Erythroblast (primary cell): ENCODE data around the gene MRPL44.

Experiments
- DNase-seq, 2 experiments: peaks; one replicate each; lab custom pipeline; 2025; lab: John Stamatoyannopoulos, UW
- GATA1 ChIP-seq: IDR thresholded peaks from 2 replicates; pipeline ENCODE4 v1.6.1; 2011; ENCODE audit warnings: low read depth, mild to moderate bottlenecking, control low read depth, low read length, moderate library complexity
- POLR2A ChIP-seq: IDR thresholded peaks from 2 replicates; pipeline ENCODE4 v1.6.1; 2011; ENCODE audit warnings: mild to moderate bottlenecking, low read length

The MRPL44 gene

DNA sequence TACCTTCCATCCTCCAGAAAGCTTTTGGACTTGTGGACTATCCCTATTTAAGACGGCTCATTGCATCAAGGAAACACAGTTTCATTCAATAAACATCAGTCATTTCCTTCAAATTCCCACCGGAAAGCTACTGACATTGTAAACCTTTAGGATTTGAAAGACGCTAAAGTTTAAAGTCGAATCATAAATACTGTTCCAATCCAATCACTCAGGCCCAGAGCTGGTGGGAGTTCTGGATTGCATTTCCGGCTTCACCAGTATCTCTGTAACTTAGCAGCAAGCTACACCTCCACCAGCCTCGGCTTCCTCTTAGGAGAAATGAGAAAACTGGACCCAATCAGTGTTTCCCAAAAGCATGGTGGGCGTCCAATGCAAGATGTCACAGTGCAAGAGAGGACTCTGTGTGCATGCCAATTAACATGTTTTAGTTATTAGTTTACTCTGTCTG, 13.7 kb upstream of the MRPL44 start:
- no peak for TF ChIP-seq GATA1
- no peak for TF ChIP-seq POLR2A
- peak in 1 of 2 experiments; percentile 38 for DNase-seq

DNA sequence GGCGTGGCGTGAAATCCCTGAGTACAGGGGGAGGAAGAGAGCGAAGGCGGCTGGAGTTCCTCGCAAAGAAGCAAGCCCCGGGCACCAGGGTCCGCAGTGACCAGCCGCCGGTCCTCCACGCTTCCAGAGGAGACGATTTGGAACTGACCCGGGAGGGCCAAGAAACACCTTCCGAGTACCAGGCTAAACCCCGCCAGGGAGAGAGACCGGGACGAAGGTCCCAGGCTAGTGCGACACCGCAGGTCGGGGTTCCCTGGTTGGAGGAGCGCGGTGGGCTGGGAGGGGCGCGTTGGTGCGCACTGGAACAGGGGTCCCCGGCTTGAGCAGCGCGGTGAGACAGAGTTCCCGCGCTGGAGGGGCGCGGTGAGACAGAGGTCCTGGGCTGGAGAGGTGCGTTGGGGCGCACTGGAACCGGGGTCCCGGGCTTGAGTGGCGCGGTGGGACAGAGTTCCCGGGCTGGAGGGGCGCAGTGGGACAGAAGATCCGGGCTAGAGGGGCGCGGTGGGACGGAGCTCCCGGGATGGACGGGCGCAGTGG, 13.0 kb upstream of the MRPL44 start:
- TF ChIP-seq GATA1 (no peak), POLR2A (no peak)
- DNase-seq = peak; percentile 58 to 65

DNA sequence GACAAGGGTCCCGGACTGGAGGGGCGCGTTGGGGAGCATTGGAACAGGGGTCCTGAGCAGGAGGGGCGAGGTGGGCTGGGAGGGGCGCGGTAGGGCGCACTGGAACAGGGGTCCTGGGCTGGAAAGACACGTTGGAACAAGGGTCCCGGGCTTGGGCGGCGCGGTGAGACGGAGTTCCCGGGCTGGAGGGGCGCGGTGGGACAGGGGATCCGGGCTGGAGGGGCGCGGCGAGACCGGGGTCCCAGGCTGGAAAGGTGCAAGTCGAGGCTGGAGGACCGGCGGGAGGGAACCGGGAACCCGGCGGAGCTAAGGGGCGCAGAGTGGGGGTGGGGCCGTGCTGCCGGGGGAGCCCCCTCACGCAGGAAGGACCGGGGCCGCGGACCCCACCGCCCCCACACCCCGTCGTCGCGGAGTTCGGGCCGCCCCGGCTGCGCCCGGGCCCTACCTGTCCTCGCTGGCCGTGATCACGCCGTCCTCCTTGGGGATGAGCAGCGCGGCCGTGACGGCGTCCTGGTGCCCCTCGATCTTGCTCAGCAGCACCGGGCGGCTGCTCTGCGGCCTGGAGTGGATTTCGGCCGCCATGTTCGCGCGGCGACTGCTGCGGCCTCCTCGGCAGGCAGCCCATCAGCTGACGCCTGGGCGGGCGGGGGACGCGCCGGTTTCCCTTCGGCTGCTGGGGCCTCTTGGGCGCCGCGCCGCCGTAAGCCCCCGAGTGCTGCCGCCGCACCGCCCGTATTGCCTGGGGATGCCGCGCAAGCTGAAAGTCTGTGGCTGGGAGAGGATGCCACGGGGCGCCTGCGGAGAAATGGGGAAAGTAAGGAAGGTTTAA, 12.3 kb upstream of the MRPL44 start, which contains the start of gene WDFY1:
WDFY1 (minus strand) TSS at position 633 of the 829 bp plus-strand sequence; CDS start at position 582, 51 bp downstream.
- peak; percentile 91 to 93 for DNase-seq
- TF ChIP-seq POLR2A (peak; percentile 81), GATA1 (no peak)

DNA sequence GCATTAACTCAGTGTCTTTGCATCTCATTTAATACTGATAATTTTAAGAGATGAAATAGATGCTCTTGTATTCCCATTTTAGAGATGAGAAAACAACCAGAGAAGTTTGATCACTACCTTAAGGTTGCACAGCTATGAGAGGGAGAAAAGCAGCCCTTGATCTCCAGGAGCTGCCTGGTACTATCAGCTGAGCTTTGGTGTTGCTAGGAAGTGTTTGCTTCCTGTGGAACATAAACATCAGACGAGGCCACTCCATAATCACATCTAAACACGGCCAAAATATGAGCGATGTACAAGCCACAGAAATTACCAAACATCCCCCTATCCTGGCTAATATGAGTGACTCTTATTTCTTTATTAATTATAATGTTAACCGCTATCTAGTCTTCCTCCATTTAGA, 11.5 kb upstream of the MRPL44 start:
- TF ChIP-seq POLR2A (no peak), GATA1 (no peak)
- DNase-seq = no peak

DNA sequence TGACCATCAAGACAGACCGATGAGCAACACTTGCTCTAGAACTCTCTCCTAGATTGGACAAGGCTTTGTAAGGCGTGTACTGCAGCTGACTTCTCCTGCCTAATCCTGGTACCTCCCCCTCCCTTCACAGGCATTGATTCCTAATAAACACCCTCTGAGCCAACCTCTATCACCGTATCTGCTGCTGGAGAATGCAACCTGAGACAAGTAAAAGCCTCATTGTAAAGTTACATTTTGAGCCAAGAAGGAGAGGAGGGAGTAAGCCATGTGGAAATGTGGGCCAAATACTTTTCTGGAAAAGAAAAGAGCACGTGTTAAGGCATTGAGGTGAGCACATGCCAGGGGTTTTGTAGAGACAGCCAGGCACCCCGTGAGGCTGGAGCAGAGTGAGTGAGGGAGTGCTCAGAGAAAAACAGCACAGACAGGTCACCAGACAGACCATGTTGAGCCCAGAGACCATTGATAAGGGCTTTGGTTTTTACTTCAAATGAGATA, 9.5 kb upstream of the MRPL44 start:
- no peak for TF ChIP-seq GATA1
- no peak for TF ChIP-seq POLR2A
- DNase-seq = peak in 1 of 2 experiments; percentile 17

DNA sequence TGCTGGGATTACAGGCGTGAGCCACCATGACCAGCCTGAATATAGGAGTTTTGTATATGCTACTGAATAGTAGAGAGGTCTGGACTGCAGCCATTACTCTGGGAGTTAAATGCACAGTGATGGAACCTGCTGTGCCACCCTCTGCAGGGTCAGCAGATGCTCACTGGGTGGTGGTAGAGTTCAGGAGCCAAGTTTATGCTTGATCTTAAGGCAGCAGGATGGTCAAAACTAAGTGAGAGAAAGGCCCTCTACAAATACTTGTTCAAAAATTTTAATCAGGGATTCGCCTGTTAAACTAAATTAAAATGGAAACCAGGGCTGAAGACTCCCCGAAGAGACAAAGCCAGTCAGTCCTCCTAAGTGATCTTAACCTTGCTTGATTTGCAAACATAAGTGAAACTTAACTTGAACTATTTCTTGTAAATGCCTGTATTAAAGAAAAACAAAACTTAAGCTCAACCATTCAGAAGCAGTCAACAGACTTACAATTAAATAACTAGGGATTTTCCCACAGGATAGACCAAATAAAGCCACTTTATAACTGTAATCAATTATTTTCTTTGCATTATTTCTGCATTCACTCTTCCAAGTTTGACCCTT, 7.9 kb upstream of the MRPL44 start:
- DNase-seq = peak in 1 of 2 experiments; percentile 11
- TF ChIP-seq GATA1 (no peak), POLR2A (no peak)

DNA sequence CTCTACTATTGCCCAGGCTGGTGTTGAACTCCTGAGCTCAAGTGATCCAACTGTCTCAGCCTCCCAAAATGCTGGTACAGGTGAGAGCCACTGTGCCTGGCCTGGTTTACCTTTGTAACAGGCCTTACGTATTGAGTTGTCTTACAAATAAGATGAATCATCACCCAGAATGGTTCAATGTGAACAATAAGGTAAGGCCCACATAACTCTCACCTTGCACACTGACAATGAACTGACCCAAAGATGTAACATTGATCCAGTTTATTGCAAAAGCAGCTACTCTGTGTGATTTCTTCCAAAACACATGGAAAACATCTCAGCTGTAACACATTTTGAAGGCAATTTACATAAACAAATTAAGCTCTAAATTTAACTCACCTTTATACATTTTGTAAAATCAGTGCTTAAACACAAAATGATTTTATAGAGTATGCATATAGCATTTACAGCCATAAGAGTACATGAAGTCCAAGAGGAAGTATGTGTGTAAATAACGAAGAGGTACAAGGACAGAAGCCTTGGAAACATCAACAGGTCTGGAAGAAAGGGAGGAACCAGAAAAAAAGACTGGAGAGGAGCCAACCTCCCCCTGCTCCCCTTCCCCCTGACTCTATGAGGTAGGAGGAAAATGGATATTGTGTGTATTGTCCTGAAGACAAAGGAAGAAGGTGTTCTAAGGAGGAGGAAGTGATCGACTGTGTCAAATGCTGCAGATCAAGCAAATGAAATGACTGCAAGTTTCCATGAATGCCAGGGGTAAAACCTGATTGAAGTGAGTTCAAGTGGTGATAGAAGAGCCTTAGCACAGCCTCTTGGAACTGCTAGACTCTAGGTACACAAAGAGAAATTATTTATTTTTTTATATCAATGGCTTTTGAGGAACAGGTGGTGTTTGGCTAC, 6.6 kb upstream of the MRPL44 start:
- DNase-seq = no peak
- TF ChIP-seq POLR2A (no peak), GATA1 (no peak)

DNA sequence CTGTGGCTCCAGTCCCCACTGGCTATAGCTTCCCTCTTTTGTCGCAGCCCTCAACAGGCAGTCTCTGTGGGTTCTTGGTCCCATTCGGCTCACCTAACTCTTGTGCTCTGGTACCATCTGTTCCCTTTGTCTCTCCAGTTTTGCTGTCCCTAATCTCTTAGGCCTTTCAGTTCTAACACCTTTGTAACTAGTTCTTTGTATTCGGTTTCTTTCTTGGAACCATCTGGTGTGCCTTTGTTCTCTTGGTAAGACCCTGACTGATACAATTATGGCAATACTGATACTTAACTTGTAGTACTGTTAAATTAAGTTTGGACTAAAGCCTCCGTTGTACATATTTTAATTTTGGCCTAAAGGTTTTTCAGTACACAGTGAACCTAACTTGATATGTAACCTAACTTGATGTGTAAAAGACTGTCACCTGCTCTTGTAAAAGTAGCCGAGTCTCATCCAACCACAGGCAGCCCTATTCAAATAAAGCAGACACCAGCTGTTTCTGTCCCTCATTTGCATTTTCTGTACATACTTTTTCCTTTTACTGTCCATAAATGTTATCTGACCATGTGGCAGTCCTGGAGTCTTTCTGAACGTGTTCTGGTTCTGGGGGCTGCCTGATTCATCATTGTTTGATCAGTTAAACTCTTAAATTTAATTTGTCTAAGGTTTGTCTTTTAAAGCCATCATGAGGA, 4.8 kb upstream of the MRPL44 start:
- DNase-seq = no peak
- TF ChIP-seq POLR2A = no peak
- TF ChIP-seq GATA1 = no peak

DNA sequence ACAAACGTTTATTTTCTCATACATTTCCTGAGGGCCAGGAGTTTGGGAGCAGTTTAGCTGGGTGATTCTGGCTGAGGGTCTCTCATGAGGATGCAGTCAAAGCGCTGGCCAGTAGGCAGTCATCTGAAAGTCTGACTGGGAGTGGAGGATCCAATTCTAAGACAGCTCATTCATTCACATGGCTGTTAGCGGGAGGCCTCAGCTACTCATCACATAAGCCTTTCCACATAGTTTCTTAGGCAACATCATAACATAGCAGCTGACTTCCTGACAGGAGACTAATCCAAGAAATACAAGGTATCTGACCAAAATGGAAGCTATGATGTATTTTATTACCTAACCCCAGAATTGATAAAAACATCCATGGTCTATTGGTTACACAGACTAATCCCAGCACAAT, 2.9 kb upstream of the MRPL44 start:
- no peak for DNase-seq
- no peak for TF ChIP-seq POLR2A
- no peak for TF ChIP-seq GATA1

DNA sequence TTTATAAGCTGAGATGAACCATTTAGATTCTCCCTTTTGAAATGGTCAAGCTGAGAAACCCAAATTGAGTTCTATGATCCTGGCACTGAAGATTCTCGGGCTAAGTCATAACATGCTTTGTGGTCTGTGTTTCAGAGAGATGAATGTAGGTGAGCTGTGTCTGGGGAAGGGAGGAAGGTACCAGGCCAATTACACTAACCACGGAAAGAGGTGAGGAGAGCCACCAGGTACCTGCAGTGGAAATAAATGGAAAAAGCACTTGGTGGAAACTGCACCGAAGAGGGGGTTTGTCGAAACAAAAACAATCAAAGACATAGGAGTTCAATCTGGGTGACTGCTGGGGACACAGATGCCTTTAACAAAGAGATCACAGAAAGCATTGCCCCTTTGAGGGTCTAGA, 963 bp upstream of the MRPL44 start:
- no peak for DNase-seq
- no peak for TF ChIP-seq GATA1

DNA sequence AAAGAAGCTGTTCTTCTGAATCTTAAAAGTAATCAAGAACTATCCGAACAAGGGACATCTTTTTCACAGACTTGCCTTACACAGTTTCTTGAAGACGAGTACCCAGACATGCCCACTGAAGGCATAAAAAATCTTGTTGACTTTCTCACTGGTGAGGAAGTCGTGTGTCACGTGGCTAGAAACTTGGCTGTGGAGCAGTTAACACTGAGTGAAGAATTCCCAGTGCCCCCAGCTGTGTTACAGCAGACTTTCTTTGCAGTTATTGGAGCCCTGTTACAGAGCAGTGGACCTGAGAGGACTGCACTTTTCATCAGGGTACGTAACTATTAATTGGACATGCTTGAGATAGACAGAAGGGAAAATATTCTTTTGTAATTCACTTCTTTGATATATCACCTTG, 2.4 kb downstream of the MRPL44 start:
- DNase-seq = no peak
- no peak for TF ChIP-seq POLR2A
- no peak for TF ChIP-seq GATA1

DNA sequence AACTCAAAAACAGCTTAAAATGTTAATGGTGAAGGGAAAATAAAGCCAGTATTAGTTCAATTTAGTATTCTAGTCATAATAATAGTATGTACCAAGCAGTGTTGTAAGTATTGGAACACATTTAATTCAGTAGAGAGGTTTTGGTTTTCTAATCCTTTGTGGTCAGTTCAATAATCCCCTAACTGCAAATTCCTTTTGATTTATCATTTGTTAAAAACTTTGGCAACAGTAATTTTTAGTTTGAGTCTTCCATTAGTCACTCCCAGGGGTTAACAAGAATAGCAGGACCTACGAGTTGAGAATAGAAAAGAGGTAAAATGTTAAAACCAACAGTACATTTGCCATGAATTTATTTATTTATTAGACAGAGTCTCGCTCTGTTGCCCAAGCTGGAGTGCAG, 10.7 kb downstream of the MRPL44 start:
- TF ChIP-seq POLR2A (no peak), GATA1 (no peak)
- no peak for DNase-seq

DNA sequence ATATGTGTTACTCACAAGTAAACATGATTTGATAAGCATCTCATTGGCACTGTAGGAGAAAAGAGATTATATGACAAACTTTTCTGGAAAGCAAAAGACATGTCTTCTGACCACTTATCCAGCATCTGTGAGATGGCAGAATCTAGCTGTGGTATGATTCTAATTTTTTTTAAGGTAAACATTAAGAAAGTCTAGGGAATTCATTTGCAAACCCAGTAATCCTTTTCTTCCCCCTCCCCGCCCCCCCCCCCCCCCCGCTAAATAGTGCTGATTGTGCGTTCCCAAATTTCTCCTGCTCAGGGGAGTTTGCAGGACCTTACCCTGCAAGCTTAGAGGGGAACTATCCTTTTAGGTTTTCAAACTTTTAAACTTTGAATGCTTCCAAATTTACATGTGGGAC, 12.1 kb downstream of the MRPL44 start:
- DNase-seq = no peak
- TF ChIP-seq GATA1 (no peak), POLR2A (no peak)
